GM19467 (cell line): Measurements from ENCODE around the gene TOMM34.

Experiments used
- ATAC-seq: cut with Tn5 transposase; IDR thresholded peaks from one replicate; pipeline ENCODE4 v1.9.1; 2021; ENCODE audit warnings: mild to moderate bottlenecking, moderate library complexity; ENCODE audit not compliant: unreplicated experiment

TOMM34 gene

GRCh38 chr20:44897133-44897532, 63.1 kb downstream of the TOMM34 start:
- no peak for ATAC-seq

GRCh38 chr20:44896583-44896982, 63.6 kb downstream of the TOMM34 start:
- ATAC-seq = no peak

- no peak for ATAC-seq
These were observed 65.2 kb downstream of the TOMM34 start for GRCh38 chr20:44894959-44895358.
